Ectodermal cell (in vitro differentiated cells): ENCODE data around the gene SLC24A3.
A peak's percentile ranks its signal among the peaks of the same experiment; 100 is the strongest.

ENCODE experiments used
- H3K27ac ChIP-seq: 2 replicates; pipeline ENCODE4 v1.7.0; 2013; ENCODE audit warnings: mild to moderate bottlenecking, low read depth, low read length; ENCODE audit not compliant: insufficient read depth, poor library complexity, severe bottlenecking
- H3K27me3 ChIP-seq: 2 replicates; pipeline ENCODE4 v1.7.0; 2013; ENCODE audit warnings: mild to moderate bottlenecking, low read length; ENCODE audit not compliant: insufficient read depth, control insufficient read depth, poor library complexity, severe bottlenecking
- H3K36me3 ChIP-seq: one replicate; pipeline ENCODE4 v1.7.0; 2013; ENCODE audit warnings: low read length; ENCODE audit not compliant: control insufficient read depth, insufficient read depth
- H3K4me1 ChIP-seq: one replicate; pipeline ENCODE4 v1.7.0; 2013; ENCODE audit warnings: low read length; ENCODE audit not compliant: control insufficient read depth, insufficient read depth
- H3K4me3 ChIP-seq: 2 replicates; pipeline ENCODE4 v1.7.0; 2013; ENCODE audit warnings: low read depth, low read length, control low read depth; ENCODE audit not compliant: insufficient read depth
- H3K9me3 ChIP-seq: 2 replicates; pipeline ENCODE4 v1.7.0; 2013; ENCODE audit warnings: mild to moderate bottlenecking, low read length, moderate library complexity; ENCODE audit not compliant: control insufficient read depth
- WGBS, 2 experiments: methylation state at CpG; one replicate each; pipeline ENCODE4 v1.1.7; 2013; ENCODE audit warnings: missing lambda C conversion rate in 2 of 2; 5-methylcytosine and 5-hydroxymethylcytosine counted together

SLC24A3 gene

GRCh38 chr20:19758501-19759331 lies 546.3 kb downstream of the SLC24A3 start:
- Histone ChIP-seq H3K4me3 (peak overlapping the region; percentile 87), H3K4me1 (peaks cover 4% of the 10 kb centered on the region), H3K27me3 (no peaks in the 10 kb centered on the region), H3K27ac (peak overlapping the region; percentile 97), H3K9me3 (no peaks in the 10 kb centered on the region), H3K36me3 (no peaks in the 10 kb centered on the region)
- 1% methylated on average over 54 of the region's 54 CpGs for WGBS, 2 experiments

- Histone ChIP-seq H3K27me3 (no peaks in the 10 kb centered on the region), H3K9me3 (no peaks in the 10 kb centered on the region), H3K27ac (no peak overlapping the region), H3K4me1 (peaks cover 4% of the 10 kb centered on the region), H3K4me3 (no peak overlapping the region), H3K36me3 (no peaks in the 10 kb centered on the region)
- 94 to 95% methylated on average over 3 of the region's 3 CpGs for WGBS, 2 experiments
Observed at GRCh38 chr20:19760371-19760721, 547.9 kb downstream of the SLC24A3 start.

GRCh38 chr20:19761326-19761725 lies 548.9 kb downstream of the SLC24A3 start:
- H3K9me3 ChIP-seq: no peaks in the 10 kb centered on the region
- H3K36me3 ChIP-seq: no peaks in the 10 kb centered on the region
- H3K27ac ChIP-seq: no peak overlapping the region

GRCh38 chr20:19761841-19762240 lies 549.4 kb downstream of the SLC24A3 start:
- Histone ChIP-seq H3K27me3 (no peaks in the 10 kb centered on the region), H3K4me1 (peaks cover 1% of the 10 kb centered on the region), H3K9me3 (no peaks in the 10 kb centered on the region), H3K4me3 (no peak overlapping the region), H3K27ac (no peak overlapping the region), H3K36me3 (no peaks in the 10 kb centered on the region)
- WGBS, 2 experiments: 83 to 86% methylated on average over 2 of the region's 2 CpGs

More at GRCh38 chr20:19761326-19761725, 548.9 kb downstream of the SLC24A3 start:
- Histone ChIP-seq H3K4me3 (no peak overlapping the region), H3K27me3 (no peaks in the 10 kb centered on the region), H3K4me1 (peaks cover 4% of the 10 kb centered on the region)

GRCh38 chr20:19764207-19764606 lies 551.8 kb downstream of the SLC24A3 start:
- Histone ChIP-seq H3K4me1 (peaks cover 2% of the 10 kb centered on the region), H3K27me3 (no peaks in the 10 kb centered on the region), H3K36me3 (no peaks in the 10 kb centered on the region), H3K4me3 (no peak overlapping the region), H3K27ac (no peak overlapping the region), H3K9me3 (no peaks in the 10 kb centered on the region)
- WGBS, 2 experiments: 84% methylated on average over 6 to 8 of the region's 8 CpGs

- Histone ChIP-seq H3K36me3 (no peaks in the 10 kb centered on the region), H3K4me1 (peaks cover 12% of the 10 kb centered on the region), H3K9me3 (no peaks in the 10 kb centered on the region), H3K4me3 (no peak overlapping the region), H3K27ac (no peak overlapping the region), H3K27me3 (no peaks in the 10 kb centered on the region)
- WGBS, 2 experiments: 89 to 97% methylated on average over 2 of the region's 2 CpGs
Observed at GRCh38 chr20:19765266-19765665, 552.8 kb downstream of the SLC24A3 start.

- H3K9me3 ChIP-seq: no peaks in the 10 kb centered on the region
- no peak overlapping the region for H3K27ac ChIP-seq
- H3K4me3 ChIP-seq: no peak overlapping the region
- H3K4me1 ChIP-seq: peaks cover 16% of the 10 kb centered on the region
- H3K36me3 ChIP-seq: no peaks in the 10 kb centered on the region
- no peaks in the 10 kb centered on the region for H3K27me3 ChIP-seq
- 97% methylated on average over 4 of the region's 4 CpGs for WGBS, 2 experiments
Observed at GRCh38 chr20:19765913-19766312, 553.5 kb downstream of the SLC24A3 start.

GRCh38 chr20:19767070-19767469 lies 554.6 kb downstream of the SLC24A3 start:
- Histone ChIP-seq H3K9me3 (no peaks in the 10 kb centered on the region), H3K27ac (no peak overlapping the region), H3K27me3 (no peaks in the 10 kb centered on the region), H3K4me3 (no peak overlapping the region), H3K4me1 (peaks cover 16% of the 10 kb centered on the region), H3K36me3 (no peaks in the 10 kb centered on the region)
- WGBS, 2 experiments: 82 to 86% methylated on average over 4 of the region's 4 CpGs

- no peak overlapping the region for H3K4me3 ChIP-seq
- no peaks in the 10 kb centered on the region for H3K9me3 ChIP-seq
- H3K4me1 ChIP-seq: peaks cover 16% of the 10 kb centered on the region
- WGBS, 2 experiments: 94 to 95% methylated on average over 7 of the region's 7 CpGs
- H3K27me3 ChIP-seq: no peaks in the 10 kb centered on the region
- no peak overlapping the region for H3K27ac ChIP-seq
- no peaks in the 10 kb centered on the region for H3K36me3 ChIP-seq
Observed at GRCh38 chr20:19768325-19768842, 555.9 kb downstream of the SLC24A3 start.

GRCh38 chr20:19769507-19769906 lies 557.1 kb downstream of the SLC24A3 start:
- Histone ChIP-seq H3K27me3 (no peaks in the 10 kb centered on the region), H3K9me3 (no peaks in the 10 kb centered on the region), H3K36me3 (no peaks in the 10 kb centered on the region), H3K4me1 (peaks cover 16% of the 10 kb centered on the region), H3K4me3 (no peak overlapping the region), H3K27ac (no peak overlapping the region)
- 91 to 93% methylated on average over 2 of the region's 2 CpGs for WGBS, 2 experiments
